NCI-H446 (cell line): ENCODE data around the gene PTTG1IP.

Experiments used
- DNase-seq, 2 experiments: peaks; one replicate each; lab custom pipeline; 2025; lab: John Stamatoyannopoulos, UW

The PTTG1IP gene

GRCh38 chr21:44865561-44866280 is 7.8 kb downstream of the PTTG1IP start:
- no peak for DNase-seq

GRCh38 chr21:44862869-44863685 is 10.4 kb downstream of the PTTG1IP start:
- DNase-seq = no peak

- no peak for DNase-seq
Observed at GRCh38 chr21:44858791-44859190, 14.7 kb downstream of the PTTG1IP start.

DNA sequence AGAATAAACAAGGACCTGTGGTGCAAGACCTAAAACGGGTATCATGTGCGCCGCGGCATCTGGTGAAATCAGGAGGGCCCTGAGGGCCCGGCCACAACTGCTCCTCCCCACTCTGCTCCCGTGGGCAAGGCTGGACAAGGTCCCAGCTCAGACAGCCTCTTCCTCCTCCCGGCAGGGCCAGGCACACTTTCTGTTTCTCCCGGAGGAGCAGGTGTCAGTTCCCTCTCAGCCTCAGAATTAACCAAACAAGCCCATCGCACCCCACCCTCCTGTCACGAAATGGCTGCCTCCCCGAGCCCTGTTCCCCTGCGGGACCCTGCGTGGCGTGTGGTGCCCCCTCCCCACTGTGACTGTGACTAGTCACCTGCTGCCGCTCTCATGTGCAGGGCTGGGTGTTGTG is 15.2 kb downstream of the PTTG1IP start:
- no peak for DNase-seq

DNA sequence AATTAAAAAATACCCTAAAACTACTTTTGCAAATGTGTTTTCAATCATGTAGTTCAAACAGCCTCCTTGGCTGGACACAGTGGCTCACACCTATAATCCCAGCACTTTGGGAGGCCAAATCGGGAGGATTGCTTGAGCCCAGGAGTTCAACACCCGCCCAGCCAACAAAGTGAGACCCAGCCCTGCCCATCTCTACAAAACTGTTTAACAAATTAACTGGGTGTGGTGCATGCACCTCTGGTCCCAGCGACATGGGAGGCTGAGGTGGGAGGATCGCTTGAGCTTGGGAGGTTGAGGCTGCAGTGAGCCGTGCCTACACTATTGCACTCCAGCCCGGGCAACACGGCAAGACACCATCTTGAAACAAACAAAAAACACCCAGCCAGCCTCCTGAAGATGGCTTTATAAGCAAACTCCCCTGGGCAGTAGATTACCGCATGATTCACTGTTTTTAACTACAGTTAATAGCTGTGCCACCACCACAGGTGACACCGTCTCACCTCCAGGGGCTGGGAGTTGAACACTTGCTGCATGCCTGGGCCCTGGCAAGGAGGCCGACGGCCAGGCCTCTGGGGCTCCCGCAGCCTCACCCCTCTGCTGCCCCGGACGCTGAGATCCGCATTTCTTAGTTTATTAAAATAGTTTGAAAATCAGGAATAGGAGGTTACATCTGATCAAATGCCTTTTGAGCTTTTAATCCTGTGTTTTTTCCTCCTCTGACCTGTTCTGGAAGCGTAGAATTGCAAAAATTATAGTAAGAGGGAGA is 16.2 kb downstream of the PTTG1IP start:
- no peak for DNase-seq

GRCh38 chr21:44856131-44856530 is 17.4 kb downstream of the PTTG1IP start:
- no peak for DNase-seq

- no peak for DNase-seq
Observed at GRCh38 chr21:44855572-44855971, 17.9 kb downstream of the PTTG1IP start.

GRCh38 chr21:44854664-44855446 is 18.6 kb downstream of the PTTG1IP start:
- DNase-seq = no peak

DNA sequence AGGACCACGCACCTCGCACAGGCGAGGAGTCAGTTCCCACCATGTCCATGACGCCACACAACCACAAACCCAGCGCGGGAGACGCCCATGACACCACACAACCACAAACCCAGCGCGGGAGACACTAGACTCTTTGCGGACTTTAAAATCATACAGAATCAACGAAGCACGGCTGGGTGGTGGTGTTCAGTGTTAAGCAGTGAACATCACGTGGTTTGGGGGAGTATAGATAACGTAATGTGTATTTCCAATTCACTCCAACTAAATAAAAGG is 19.2 kb downstream of the PTTG1IP start:
- DNase-seq = no peak

DNA sequence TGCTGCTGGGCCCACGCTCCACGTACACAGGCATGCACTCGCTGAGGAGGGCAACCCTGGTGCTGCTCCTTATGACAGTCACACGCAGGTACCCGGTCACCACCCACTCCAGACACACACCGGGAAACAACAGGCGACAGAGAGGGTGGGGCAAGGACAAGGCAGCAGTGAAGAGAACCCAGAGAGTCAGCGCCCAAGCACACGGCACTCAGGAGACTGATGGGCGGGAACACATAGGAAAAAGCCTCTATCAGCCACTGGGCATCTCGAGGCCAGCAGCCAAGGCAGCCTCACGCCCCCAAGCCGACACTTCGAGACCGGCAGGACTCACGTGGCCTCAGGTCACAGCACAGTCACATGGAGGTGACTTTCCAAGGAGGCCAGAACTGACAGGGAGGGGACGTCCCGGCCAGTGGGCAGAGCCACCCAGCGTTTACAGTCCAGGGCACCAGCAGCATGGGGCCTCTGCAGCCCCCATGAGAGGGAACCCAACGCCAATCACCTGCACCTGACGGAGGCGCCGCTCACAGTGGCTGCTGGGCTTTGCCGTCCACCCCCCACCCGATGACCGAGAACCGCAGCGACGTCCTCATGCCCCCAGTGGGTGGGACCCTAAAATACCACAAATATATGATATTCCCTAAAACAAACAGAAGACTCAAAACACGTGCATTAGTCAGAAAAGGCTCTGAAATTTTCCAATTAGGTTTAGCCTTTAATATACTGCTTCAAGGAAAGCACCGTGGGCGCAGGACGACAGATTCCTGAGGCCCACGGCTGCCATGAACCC is 19.7 kb downstream of the PTTG1IP start:
- DNase-seq = no peak

GRCh38 chr21:44850905-44851657 is 22.4 kb downstream of the PTTG1IP start:
- no peak for DNase-seq

DNA sequence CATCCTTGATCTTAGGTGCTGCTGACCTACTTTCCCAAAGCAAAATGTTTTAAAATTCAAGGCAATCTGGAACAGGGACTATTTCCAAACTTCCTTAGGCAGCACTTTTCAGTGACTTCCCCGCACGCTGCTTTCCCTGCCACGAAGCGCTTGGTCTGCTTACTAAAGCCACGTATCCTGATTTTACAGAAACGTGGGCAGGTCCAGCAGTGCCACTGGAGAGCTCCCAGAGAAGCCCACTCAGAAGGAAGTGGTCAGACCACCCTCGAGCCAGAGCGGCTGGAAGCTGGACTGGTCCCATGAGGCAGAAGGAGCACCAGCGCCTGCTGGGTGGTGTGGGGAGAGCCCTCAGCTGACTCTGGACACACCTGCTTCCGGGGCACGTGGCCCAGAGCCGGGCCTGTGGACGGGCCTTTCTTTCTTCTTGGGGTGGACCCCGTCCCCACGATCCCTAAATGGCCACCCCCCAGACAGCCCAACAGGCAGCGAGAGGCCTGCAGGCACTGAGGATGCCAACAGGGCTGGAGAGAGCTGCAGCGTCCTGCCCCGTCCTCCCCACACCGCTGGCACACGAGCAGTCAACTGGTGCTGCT is 23.2 kb downstream of the PTTG1IP start:
- DNase-seq = no peak

GRCh38 chr21:44849616-44850130 is 23.8 kb downstream of the PTTG1IP start:
- DNase-seq = no peak

DNA sequence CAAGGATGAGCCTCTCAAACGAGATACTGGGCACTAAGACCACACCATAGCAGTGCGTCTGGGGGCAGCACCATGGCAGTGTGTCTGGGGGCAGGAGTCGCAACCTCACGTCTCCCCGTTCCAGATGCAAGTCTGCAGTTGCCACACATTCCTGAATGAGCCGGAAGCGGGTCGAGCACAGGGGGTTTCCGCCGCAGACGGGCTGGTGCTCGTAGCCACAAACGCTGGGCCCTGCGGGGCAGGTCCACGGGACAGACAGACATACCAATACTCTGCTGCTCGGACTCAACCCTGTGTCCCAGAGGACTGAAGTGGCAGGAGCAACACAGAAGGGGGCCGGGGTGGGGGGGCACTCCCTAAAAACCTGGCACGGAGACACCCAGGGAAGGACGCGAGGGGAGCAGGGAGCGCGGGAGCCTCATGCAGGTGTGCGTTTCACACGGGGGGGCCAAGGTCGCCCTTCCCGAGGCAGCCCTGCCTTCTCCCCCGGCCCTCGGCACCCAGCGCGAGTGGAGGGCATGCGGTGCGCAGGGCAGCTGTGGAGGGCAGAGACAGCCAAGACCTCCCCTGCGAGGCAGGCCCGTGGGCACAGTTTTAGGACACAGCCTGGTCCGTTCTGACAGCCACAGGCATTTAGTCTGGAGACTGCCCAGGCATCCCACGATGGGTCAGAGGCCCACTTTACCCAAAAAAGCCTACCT is 24.5 kb downstream of the PTTG1IP start:
- DNase-seq = no peak

DNA sequence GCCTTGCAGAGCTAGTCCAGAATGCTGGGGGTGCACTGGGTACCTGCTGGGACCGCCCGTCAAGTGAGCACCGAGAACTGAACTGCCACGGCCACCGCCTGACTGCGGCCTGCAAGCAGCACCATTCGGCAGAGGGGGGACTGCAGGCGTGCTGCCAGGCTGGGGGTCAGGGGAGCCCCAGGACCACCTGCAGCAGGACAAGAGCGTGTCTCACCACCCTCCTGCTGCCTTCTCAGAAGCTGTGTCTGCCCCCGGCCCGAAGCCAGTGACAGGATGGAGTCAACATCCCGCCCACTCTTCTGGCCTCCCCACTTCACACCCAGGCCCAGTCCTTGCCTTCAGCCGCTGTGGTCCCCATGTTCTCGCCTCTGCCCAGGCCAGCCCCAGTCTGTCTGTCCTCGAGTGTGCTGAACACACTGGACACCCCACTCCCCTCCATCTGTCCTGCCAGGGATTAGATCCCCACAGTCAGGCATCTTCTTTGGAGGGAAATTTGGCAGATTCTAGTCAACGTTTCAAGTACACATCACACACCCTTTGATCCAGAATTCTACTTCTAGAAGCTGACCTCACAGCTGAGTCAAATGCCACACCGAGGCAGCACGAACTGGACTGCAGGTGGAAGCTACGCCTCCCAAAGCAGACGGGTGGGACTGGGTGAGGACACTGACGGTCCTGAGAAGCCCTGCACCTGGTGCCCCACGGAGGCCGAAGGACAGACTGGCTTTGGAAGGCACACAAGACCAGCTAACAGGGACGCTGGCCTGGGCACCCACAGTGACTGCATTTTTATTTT is 26.0 kb downstream of the PTTG1IP start:
- no peak for DNase-seq

DNA sequence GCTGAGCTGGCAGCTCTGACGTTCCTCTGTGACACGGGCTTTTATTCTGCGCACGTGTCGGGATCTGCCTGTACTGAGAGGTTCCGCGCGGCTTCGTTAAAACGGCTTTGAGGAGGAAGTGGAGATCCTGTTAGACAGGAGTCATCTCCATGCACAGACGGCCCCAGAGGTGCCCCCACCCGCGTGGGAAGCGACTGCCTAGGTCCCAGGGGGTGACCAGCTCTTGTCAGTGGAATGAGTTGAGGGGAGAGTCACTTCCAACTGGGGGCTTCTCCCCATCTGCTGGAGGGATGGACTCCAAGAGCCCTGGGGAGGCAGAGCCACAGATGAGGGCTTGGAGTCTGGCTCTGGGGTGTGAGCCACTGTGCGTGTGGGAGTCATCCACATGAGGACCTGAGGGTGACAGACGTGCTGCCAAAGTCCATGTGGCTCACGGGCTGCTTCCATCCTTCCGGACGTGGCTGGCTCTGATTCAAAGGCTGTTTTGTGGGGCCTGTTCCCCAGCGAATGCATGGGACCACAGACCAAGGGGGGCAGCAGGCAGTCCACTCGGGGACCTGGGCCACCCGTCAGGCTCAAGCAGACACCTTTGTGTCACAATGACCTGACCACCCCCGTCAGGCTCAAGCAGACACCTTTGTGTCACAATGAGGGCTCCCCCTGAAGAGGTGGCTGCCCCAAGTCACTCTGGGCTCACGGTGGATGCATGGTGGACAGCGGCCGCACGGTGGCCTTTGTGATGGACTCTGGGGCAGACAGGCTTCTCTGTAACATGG is 26.8 kb downstream of the PTTG1IP start:
- DNase-seq = no peak

DNA sequence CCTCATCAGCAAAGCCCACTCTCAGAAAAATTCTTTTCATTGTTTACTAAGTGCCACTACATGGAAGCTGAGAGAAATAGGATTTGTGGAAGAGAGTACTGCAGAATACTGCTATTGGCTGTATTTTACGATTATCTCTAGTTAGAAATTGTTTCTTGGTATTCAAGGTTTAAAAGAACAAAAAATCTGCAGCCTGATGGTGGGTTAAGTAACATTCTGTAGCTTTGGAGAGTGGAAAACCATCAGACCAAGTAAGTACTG is 27.3 kb downstream of the PTTG1IP start:
- DNase-seq = no peak
